NCI-H2227 treated with DMSO at 0.1 percent for 48 hours (cell line): ENCODE data around the gene HIF1A.
A peak's percentile ranks its signal among the peaks of the same experiment; 100 is the strongest.
"Not testable (repeated sequence)": the region's sequence is repeated elsewhere in the genome, so short reads cannot be mapped to it uniquely, and the experiment has no call there.

Experiments used
- DNase-seq: peaks from one replicate; lab custom pipeline; 2025; lab: John Stamatoyannopoulos, UW

The HIF1A gene

DNA sequence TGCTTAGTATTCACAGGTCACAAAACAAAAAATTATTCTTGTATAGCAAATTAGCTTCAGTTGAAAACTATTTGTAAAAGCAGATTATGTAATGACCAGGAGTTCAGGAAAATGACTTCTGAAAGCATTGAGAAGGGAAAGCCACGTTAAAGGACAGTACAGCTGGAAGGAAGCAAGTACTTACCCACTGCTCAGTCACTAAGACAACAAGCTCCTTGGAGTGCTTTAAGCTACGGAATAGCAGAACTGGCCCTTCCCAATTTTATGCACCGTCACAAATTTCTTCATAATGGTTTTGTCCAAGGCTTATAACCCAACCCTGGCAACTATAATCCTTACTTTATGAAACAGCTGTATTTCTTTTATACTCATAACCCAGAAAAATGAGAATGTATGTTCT is 54.0 kb downstream of the HIF1A start:
- DNase-seq, result no peak

DNA sequence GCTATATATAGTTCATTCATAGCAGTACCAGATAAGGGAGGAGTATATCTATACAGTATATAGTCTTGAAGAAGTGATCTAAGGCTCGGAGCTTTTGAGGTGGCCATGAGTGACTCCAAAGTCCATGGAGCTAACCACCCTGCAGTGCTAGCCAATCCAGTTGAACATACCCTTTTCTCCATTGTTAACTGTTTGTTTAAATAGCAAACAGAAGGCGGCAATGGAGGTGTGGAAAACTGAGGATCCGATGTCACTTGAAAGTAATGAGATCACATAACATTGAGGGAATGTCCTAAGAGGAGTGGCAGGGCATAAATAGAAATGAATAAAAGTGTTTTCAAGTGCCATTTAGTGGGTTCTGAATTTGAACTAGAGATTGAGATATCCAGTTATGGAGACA is 54.6 kb downstream of the HIF1A start:
- DNase-seq, result no peak

DNA sequence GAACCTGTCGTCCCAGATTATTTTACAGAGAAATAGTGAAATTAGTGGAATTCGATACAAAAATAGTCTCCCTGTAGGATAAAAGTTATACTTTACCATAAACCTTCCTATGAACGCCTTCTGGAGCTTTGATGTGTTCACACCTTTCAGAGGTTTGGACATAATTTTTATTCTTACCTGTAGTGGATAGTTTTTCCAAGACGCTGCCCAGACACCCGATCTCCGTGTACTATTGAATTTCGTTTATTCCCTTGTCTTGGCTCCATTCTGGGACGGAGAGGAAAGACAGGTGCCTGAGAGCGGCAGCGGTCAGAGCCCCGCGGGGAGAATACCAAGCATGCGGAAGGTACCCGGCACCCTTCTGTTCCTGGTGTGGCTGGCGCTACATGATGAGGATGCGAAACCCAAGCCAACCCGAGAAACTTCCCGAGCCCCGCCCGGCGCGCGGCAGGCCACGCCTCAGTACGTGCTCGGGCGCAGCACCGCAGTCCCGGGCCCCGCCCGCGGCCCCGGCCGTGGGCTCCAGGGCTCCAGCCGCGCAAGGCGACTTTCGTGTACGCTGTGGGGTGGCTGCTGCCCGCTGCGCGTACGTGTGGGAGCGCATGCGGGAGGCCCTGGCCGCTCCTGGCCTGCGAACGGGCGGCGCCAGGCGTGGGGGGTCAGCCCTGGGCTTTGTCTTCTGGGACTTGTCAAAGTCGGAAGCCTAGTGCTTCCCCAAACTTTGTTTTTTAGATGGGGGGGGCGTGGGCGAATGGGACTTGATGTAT is 55.6 kb downstream of the HIF1A start:
- DNase-seq, result peak; percentile 39

DNA sequence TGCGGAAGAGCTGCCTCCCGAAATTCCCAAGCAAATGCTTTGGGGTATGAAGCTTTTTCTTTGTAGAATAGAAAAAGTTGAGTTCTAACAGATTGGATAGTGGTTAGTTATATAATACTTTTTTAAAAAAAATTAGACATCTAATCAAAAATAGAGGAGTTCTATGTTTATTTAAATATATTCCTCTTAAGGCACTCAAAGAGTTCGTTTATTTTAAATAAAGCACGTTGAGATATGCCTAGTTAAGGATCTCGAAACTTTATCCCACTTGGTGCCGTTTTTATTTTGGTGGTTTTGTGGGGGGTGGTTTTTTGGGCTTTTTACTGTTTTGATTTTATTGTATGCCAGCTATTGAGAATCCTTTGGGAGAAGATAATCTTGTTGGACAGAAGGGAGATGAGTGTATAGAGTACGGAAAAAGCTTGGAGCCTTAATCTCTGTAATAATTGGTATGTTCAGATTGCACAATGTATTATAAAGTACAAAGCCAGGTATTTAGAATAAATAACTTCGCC is 56.2 kb downstream of the HIF1A start:
- DNase-seq, result no peak

DNA sequence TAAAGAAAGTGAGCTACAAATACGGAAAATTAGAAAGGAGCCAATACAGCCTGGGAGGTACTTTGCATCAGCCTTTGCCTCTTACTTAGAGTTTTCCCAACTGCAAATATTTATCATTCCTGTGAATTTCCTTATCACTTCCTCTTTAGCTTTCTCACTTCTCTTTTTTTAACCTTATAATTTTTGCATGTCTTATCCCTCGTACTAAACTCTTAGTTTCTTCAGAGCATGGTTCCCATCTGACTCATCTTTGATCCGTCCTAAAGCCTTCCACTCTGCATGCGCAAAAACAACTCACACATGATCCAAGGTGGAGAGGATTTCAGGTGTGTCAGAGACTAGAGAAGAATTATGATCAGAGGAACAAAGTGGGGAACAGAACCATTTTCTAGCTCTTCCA is 57.3 kb downstream of the HIF1A start:
- no peak for DNase-seq

DNA sequence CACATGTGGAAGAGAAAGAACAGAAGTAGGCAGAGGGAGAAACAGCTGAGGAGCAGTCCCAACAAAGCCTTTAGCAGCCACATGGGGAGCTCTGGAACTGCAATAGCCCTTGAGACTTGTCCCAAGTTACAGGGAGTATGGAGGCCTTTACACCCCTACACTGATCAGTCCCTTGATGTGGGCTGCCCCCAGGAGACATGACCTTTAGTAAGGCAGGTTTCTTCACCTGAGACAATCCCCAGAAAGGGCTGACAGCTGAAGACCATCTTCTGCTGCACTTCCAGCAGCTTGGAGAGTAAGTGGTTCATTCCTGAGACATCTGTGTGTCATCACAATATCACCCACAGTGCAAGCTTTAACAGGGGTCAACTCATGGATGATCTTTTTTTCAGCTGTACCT is 58.3 kb downstream of the HIF1A start:
- no peak for DNase-seq

DNA sequence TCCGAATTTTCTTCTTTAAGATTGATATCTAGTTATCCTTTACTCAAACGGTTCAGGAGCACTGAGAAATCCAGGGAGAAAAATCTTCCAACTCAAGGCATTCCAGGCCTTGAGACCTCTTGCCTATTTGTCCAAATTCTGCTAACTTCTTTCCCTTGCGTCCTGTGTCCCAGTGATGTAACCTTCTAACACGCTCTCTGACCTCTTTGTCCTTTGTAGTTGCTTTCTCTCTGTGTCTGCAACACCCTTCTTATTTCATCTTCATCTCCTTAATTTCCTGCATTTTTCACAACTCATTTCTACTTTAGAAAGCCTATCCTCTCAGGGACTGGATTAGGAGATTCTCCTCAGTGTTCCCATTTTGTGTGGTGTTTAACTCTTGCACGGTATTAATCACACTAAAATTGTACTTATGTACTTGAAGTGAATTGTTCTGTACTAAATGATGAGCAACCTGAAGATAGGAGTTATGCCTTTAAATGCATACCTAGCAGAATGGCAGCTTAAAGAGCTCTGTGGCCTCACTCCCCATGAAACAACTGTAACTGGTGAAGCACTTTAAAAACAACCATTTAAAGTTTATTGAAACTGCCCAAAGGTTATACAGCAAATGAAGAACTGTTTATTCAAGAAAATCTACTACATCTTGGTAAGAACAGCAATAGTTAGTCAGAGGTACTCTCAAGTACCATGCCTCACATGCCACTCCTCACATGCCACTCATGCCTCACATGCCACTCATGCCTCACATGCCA is 59.5 kb downstream of the HIF1A start:
- DNase-seq, result no peak

DNA sequence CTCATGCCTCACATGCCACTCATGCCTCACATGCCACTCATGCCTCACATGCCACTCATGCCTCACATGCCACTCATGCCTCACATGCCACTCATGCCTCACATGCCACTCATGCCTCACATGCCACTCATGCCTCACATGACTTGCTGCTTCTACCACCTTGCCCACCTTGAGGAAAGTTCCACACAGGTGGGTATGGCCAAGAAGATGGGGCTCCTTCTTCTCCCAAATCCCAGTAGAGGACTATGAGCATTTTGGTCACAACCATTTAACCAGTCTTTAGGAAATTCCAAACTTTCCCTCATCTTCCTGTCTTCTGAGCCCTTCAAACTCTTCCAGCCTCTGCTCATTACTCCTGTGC is 60.0 kb downstream of the HIF1A start:
- not testable (repeated sequence) for DNase-seq

DNA sequence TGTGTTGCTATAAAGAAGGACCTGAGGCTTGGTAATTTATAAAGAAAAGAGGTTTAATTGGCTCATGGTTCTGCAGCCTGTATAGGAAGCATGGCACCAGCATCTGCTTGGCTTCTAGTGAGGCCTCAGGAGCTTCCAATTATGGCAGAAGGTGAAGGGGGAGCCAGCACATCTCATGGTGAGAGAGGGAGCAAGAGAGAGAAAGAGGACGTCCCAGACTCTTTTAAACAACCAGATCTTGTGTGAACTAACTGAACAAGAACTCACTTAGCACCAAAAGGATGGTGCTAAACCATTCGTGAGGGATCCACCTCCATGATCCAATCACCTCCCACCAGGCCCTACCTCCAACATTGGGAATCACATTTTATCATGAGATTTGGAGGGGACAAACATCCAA is 60.8 kb downstream of the HIF1A start:
- DNase-seq, result no peak

DNA sequence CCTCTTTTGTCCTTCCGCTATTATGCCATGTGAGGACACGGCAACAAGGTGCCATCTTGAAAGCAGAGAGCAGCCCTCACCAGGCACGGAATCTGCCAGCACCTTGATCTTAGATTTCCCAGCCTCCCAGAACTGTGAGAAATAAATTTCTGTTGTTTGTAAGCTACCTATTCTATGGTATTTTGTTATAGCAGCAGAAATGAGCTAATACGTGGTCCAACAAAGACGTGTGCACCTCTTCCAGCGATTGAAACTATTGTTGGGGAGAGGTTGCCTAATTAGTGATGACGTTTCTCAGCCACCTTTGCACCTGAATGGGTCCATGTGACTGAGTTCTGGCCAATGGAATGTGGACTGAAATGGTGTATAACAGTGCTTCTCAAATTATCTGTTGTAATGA is 64.6 kb downstream of the HIF1A start:
- DNase-seq, result no peak

DNA sequence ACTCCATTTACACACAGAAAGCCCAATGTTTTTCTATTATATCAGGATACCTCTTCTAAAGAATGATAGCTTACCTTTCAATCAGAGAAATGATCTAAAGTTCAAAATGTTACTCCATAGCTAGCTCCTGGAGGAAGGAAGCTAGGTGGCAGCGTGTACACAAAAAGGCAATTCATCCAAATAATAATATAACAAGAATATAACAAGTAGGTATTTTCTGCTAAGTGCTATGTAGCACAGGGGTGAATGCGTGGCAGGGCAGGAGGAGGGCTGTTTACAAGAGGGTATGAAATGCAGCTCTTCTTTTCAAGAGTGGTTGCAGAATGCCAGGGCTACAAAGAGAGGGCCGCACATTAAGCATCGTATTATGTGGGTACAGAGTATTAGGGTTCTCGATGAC is 66.2 kb downstream of the HIF1A start:
- peak; percentile 54 for DNase-seq

DNA sequence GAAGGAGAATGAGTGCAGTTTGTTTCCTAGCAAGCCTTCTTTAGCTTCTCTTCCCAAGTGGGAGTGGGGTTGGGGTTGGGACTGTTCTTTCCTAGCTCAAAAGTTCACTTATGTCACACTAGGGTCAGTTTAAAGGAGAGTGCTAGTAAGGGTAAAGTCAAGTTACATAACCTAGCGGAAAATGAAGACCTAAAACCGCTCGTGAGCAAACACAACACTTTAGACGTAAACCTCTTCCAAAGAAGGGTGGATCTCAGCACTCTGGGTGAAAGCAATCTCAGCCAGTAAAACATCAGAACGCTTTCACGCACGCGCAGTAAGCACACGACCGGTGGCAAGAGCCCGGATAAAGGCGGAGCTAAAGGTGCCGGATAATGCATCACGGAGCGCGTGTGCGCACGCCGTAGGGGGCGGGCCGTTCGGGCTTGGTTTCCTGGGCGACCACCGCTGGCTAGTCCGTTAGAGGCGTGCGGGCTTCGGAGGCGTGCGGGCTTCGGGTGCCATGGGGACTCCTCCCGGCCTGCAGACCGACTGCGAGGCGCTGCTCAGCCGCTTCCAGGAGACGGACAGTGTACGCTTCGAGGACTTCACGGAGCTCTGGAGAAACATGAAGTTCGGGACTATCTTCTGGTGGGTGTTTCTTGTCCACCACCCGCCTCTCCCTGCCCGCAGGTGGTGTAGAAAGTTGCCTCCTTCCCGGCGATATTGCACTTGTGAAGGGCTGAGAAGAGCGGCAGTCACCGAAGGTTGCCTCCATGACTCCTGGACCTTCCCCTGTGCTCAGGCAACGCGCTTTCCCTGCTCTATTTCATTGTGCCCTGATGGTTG is 66.9 kb downstream of the HIF1A start, which contains the start of gene SNAPC1:
SNAPC1 (plus strand) TSS at position 462 of the 828 bp plus-strand sequence; CDS start at position 503, 41 bp downstream.
- DNase-seq, result peak; percentile 98

DNA sequence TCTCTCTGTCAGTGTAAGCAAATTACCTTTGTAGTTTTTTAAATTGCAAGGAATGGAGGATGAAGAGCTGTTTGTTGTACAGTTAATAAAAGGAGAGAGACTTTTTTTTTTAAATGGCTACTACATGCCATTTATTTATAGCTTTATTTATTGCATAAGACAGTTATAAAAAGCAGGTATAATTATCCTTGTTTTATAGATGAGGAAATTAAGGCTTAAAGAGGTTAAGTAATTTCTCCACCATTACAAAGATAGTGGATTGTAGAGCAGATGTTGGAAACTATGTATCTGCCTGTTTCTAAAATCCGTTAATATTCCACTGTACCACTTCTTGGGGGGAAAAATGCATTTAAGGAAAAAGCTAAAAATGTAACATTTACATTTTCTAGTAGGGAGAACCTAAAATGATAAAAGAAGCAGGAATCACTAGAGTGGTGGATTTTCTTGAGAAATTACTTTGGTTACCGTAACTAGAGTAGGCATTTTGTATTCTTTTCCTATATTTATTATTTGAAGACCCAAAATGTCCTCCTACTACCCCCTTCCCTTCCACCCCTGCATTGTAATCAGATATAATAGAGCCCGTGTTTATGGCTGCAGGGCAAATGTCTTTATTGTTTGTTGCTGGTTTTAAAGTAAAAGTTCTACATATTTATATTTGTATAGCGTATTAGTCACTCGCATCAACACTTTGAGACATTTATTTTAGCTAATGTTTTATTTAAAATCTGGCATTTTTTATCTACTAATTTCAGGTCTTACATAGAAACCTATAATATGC is 69.2 kb downstream of the HIF1A start:
- DNase-seq, result no peak

DNA sequence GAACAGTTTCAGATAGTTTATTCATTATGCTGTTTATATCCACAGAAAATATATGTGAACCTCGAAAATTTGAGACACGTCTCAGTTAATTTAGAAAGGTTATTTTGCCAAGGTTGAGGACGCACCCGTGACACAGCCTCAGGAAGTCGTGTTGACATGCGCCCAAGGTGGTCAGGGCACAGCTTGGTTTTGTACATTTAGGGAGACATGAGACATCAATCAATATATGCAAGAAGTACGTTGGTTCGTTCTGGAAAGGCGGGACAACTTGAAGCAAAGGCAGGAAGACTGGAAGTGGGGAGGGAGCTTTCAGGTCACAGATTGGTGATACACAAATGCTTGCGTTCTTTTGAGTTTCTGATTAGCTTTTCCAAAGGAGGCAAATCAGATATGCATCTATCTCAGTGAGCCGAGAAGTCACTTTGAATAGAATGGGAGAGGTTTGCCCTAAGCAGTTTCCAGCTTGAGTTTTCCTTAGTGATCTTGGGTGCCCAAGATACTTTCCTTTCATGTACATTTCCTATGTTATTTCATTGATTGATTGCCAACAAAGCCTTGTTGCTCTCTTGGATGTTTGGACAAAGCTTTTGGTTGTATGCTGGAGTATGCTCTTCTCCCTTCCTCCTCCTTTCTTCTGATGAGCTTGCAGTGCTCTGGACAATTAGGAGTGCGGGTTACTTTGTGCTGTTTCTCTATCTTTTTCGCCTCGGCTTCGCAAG is 70.1 kb downstream of the HIF1A start:
- DNase-seq, result peak; percentile 44

DNA sequence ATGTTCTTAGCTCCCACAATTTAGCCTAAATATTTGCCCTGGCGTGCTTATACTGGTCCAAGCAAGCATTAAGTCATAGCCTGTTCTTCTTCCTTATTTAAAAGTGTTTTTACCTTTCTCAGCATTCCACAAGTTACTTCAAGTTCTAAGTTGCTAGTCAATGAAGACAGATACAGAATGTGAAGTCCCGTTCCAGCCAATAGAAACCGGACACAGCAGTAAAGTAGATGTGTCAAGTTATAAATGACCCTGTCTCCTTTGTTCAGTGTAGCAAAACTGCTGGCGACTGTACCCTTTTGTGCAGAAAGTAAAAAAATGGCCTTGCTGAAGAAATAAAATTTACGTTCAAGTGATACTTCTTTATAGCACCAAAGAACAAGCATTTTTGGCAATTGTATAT is 70.8 kb downstream of the HIF1A start:
- no peak for DNase-seq

DNA sequence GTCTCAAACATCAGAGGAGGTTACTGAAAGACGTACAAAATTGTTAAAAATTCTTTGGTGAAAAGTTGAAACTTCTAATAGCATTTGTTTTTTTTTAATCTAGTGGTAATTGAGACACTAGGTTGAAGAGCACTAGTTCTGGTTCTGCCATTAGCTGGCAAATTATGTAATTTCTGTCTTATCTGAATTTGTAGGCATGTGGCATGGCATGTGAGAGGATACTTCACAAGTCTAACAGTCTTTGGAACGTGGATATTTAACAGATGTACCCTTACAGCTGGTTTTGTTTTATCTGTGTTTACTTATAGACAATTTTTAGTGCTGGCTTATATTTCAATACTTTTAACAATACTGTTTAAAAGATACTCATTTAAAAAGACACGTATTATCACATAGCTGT is 72.9 kb downstream of the HIF1A start:
- DNase-seq, result no peak

DNA sequence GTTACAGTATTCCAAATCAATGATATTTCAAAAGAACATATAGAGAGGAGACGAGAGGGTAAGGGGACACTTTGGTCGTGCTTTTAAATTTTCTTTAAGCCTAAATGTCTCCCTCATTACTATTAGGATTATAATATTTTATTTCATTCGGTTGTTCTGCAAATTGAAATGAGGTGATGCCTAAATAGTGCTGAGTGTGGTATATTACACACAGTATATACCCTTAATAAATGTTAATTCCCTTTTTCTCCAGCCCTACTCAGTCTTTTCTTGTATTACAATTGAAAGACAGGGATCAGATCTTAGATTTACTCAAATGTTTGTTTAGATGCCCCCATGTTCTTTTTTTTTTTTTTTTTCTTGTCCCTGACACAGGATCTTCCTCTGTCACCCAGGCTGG is 74.6 kb downstream of the HIF1A start:
- DNase-seq, result no peak

DNA sequence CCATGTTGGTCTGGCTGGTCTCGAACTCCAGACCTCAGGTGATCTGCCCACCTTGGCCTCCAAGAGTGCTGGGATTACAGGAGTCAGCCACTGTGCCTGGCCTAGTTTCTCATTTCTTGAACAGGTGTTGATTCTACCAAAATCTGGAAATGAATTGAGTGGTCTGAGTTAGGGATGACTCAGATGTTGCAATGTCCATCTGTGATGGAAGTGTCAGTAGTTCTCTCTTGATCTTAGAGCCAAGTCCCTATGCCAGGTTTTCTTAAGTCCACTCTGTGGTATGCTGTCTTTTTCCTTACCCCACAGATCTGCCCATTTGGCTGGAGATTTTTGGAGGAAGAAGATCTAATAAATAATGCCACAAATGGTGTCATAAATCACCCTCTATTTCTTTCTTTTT is 79.5 kb downstream of the HIF1A start:
- DNase-seq, result no peak

DNA sequence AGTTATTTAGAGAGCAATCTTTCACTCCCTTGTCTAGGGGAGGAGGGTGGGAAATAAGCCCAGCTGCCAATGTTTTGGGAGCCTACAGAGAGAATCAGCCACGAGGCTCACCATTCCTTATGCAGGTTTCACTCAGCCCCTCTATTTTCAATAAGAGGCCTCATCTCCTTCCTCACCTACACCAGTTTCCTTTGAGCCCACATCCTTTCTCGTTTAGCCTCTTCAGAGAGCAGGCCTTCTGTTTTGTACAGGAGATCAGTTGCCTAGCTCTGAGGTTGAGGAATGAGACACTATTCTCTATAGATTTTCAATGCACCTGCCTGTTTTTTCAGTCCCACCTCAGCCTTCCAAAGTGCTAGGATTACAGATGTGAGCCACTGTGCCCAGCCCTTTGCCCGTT is 84.8 kb downstream of the HIF1A start:
- no peak for DNase-seq

DNA sequence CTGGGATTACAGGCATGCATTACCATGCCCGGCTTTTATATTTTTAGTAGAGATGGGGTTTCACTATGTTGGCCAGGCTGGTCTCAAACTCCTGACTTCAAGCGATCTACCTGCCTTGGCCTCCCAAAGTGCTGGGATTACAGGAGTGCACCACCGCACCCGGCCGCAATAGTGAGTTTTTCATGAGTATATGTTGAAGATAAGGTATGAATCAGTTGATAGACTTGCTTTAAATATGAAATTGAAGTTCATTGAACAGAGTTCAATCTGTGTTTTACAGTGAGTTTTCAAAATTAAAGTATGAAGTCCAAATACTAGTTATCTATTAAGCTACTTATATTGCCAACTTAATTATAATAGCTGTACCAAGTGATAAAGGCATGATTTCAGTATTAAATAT is 102.0 kb downstream of the HIF1A start:
- DNase-seq, result no peak
